NCI-H1694 treated with DMSO at 0.1 percent for 48 hours (cell line): Measurements from ENCODE around the gene AGAP5.
A peak's percentile ranks its signal among the peaks of the same experiment; 100 is the strongest.
"Not testable (repeated sequence)": the region's sequence is repeated elsewhere in the genome, so short reads cannot be mapped to it uniquely, and the experiment has no call there.

ENCODE experiments used
- DNase-seq: peaks from one replicate; lab custom pipeline; 2025; lab: John Stamatoyannopoulos, UW

AGAP5 gene

DNA sequence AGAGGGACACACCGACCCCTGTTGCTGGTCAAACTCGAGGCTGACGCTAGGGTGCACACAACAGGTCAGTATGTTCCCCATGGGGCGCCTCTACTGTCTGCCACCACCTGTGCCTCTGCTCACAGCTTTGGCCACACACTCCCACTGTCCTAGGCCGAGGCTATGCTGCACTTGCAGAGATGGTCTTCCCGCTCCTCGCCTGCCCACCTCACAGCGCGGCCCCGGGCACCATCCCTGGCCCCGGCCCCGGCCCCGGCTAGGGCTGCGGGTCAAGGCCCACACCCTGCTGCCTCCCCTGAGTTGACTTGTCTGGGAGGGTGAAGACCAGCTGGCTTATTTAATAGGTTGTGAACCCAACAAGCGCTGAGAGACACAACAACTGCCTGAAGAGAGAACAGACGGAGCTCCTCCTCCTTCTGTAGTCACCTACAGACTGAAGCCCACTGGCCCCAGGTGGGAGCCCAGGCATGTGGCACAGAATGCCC lies at the start of gene AGAP5:
Gene AGAP5, minus strand, starts transcription at position 435 of the 485 bp plus-strand sequence. Its CDS starts 354 bp downstream, at position 81.
- DNase-seq = not testable (repeated sequence)

DNA sequence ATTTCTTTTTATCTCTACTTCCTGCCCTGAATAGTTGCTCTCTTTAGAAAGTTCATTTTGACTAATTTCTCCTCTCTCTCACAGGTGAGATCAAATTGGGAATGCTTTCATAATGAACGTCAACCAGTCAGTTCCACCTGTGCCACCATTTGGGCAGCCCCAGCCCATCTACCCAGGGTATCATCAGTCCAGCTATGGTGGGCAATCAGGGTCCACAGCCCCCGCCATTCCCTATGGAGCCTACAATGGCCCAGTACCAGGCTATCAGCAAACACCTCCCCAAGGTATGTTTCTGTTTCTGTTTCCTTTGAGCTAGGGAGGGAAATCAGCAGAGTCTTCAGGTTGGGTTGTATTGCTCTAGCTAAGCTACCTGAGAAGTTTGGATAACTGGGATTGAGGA lies 48.8 kb upstream of the AGAP5 start:
- no peak for DNase-seq

DNA sequence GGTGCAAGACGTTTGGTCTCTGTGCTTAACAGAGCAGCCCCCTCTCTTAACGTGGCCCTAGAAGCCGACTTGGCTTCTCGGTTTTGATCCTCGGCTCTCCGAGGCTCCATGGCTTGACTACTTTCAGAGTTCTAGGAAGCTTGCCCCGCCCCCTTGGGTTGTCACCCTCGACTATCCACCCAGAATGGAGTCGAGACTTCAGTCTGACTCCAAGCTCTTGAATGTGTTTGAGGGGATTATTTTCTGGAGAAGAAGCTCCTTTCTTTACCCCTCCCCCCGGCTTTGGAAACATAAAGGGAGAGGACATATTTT lies 46.7 kb upstream of the AGAP5 start:
- DNase-seq = no peak

DNA sequence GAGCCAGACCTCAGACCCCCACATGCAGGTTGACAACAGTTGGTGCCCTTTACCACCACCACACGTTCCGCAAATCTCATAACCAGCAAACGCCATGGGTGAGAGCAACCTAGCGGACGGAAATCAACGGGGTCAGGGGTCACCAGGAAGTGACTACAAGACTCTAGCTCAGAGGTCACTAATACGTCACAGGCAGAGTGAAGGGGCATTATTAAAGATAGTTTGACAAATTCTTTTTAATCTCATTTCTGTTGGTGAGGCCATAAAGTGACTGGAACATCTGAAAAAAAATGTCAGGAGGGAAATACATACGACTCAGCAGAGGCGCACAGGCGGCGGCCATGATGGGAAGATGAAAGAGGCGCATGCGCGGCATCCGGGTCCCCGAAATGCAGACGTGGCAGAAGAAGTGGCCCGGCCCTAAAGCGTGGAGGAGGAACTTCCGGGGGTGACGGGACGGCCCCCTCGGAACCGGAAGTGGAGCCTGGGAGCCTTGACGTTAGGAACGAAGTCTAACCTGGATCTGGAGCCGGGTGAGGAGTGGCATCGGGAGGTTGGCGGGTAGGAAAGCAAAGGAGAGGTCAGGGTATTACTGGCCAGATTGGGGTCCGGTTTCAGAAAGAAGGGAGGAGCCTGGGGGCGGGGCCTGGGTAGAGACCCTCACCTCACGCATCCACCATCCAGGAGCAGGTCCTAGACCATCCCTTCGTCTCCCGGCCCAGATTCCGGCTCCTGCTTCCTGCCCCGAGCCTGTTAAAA lies 46.2 kb upstream of the AGAP5 start, which contains the start of gene SEC24C:
Gene SEC24C, plus strand, starts transcription at position 468 of the 759 bp plus-strand sequence. CDS start 2,461 bp downstream, outside the sequence.
- DNase-seq = peak; percentile 93

- no peak for DNase-seq
These were observed 45.5 kb upstream of the AGAP5 start for GRCh38 chr10:73743327-73743904.

DNA sequence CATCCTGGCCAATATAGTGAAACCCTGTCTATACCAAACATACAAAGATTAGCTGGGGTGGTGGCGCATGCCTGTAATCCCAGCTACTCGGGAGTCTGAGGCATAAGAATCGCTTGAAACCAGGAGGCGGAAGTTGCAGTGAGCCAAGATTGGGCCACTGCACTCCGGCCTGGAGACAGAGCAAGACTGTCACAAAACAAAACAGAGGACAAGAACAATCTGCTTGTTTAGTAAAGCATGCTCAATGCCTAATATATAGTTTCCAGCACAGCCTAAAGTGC lies 44.5 kb upstream of the AGAP5 start:
- DNase-seq = no peak

DNA sequence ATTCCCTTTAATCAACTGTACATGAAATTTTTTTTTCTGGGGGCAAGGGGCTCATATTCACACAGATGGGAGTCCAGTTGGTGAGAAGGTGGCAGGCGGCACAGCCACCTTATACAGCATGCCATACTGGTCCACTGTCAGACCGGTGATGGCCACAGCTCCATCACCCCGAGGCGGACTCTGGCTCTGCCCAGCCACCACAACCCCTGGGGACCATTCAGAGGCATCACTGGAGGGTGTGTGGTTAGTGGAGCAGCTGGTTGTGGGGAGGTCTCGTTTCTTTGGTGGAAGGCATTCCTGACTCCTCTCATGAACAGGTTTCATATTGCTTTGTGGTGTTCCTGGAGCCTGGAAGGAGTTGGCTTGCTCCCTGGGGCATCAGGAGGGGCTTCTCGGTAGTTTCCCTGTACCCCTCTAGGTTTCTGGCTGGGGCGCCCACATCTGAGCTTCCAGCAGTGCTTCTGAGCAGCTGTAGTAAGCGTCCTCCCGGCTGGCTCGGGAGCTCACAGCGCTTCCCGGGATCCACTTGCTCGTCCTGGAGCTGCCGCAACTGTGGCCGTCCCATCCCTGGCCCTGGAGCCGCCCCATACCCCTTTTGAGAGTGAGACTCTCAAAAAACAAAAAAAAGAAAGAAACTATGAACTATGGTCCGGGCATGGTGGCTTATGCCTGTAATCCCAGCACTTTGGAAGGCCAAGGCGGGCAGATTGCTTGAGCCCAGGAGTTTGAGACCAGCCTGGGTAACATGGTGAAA lies 42.8 kb upstream of the AGAP5 start:
- DNase-seq = not testable (repeated sequence)

DNA sequence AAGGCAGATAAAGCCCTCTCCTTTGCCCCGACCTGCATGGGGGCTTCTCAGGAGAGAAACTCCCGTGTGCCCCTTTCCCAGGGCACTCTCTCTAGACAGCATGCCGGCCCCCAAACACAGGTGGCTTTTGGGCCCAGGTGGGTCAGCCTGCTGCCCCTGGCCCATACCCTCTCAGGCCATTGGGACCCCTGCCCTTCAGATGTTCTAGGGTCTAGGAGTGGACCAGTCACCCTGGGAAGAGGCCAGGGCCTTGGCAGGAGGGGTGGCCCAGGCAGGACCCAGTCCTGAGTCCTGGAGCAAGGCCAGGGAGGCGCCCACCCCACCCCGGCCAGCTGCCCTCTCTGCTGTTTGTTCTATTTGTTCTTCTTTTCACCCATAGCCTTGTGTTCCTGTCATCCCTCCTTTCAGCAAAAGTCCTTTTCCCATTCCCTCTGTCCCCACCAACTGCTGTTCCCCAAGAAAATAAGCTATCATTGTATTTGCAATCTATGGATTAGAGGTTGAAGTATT lies 36.9 kb upstream of the AGAP5 start:
- DNase-seq = no peak

DNA sequence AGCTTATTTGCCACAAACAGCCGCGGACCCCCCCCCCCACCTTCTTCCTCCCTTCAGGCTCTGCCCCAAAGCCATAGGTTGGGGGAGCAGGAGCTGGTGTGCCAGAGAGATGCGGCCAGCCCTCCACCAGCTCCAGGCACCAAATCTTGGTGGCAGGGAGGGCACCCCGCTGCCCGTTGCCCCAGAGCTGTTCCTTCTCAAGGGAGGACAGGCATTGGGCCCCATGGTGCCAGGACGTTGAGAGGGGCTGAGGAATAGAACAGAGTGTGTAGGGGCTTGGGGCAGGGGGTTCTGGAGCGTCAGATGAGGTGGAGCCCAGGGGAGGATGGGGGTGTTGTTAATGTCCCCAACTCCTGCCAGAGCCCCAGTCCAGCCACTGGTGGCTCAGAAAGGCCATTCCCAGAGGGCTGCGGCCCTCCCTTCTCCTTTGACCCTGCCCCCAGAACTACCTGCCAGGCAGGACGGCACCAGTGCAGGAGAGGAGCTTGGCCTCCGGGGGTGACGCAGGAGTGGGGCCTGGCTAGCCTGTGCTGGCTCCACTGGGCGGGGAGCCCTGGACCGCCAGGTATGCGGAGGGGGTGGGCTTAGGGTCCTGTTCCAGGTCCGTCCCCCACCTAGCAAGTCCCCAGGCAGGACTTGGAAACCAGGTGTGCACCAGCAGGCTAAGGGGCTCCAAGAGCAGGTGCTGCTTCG lies 36.3 kb upstream of the AGAP5 start:
- DNase-seq = no peak

- no peak for DNase-seq
These were observed 35.2 kb upstream of the AGAP5 start for GRCh38 chr10:73732931-73733623.

- DNase-seq = no peak
These were observed 34.5 kb upstream of the AGAP5 start for GRCh38 chr10:73732426-73732825.

GRCh38 chr10:73731588-73732375 lies 33.9 kb upstream of the AGAP5 start:
- DNase-seq = no peak

DNA sequence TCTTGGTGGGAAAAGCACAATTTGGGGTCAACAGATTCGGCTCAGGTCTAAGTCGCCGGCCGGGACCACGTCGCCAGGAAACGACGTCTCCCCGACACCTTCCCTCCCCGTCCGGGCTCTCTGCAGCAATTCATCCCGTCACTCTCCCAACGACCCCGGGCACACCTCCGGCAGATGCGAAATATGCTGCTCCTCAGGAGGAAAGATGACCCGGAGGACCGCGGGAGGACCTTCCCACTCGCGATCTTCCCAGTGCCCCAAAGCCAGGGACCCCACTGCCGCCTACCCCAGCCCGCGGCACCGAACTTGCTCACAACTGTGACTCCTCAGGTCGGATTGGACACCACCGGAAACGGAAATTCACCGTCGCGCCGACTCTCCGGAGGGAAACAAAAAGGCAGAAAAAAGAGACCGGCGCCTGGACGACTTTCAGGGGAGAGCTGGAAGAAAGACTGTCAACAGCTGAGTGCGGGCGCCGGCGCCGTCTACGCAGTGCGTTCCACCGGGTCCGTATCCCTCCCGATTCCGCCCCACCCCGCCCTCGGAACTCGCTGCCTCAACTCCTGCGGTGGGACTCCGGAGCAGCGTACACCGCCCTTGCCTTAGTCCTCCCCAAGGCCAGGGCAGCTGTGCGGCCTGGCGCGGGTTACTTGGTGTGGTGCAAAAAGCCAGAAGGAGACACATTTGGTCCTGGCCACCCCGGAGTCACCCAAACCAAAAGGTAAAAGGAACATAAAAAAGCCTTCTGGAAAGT lies 32.4 kb upstream of the AGAP5 start:
- peak; percentile 75 for DNase-seq

DNA sequence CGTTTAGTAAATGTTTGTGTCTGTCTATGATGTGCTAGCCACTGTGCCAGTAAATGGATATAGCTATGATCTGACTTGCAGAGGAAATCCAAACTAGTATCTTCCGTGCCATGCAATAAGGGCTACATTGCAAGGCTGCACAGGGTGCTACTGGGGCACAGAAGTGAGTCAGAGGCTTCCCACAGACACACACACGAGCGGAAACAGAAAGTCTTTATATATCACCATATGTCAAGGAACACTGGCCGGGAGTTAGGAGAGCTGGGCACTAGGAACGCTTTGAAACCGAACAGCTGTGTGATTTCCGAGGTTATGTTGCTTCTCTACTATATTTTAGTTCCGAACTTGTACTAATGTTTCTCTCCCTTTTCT lies 31.9 kb upstream of the AGAP5 start:
- DNase-seq = not testable (repeated sequence)

DNA sequence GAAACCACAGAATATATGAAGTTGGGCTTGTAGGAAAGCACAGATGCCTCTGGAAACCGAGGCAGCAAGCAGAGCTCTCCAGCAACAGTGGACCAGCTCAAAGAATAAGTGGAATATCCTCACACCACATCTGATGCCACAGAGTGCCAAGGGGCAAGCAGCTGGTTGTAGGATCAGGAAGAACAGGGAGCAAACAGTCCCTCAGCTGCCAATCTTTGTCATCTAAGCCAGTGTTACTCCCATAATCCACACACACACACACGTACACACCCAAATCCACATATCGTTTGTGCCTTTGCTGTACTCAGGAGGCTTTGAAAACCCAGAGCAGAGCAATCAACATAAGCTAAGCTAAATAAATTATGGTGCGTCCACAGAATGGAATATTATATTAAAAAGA lies 25.6 kb upstream of the AGAP5 start:
- no peak for DNase-seq

- not testable (repeated sequence) for DNase-seq
These were observed 22.7 kb upstream of the AGAP5 start for GRCh38 chr10:73720561-73720960.

DNA sequence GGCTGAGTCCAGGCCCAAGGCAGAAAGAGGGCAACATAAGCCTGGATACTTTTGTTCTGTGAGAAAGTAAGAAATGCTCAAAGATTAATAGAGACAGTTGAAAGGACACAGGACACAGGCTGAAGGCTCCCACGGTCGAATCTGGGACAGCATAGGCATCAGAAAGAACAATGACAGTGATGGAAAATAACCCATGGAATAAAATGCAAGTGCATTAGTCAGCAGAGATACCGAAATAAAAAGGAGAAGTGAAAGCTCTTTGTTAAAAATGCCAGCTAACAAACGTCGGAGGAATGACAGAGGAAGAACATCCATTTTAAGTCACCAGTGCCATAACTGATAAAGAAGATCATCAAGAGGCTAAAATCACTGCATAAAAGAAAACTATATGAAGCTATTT lies 19.6 kb upstream of the AGAP5 start:
- DNase-seq = no peak

DNA sequence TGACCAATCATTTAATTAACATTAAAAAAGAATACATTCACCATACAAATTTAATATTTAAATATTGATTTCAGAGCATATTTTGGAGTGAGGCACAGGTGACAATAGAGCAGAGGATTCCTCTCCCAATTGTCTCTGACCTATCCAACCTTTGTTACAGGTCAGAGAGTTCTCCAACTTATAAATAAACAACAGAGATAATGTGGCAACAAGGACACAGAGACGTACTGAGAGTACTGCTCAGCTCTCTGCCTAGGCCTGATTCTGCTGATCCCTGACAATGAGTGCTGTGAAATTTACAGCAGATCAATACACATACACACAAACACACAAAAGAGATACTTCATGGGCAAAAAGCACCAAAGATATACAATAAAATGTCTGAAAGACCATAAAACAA lies 18.3 kb upstream of the AGAP5 start:
- no peak for DNase-seq

DNA sequence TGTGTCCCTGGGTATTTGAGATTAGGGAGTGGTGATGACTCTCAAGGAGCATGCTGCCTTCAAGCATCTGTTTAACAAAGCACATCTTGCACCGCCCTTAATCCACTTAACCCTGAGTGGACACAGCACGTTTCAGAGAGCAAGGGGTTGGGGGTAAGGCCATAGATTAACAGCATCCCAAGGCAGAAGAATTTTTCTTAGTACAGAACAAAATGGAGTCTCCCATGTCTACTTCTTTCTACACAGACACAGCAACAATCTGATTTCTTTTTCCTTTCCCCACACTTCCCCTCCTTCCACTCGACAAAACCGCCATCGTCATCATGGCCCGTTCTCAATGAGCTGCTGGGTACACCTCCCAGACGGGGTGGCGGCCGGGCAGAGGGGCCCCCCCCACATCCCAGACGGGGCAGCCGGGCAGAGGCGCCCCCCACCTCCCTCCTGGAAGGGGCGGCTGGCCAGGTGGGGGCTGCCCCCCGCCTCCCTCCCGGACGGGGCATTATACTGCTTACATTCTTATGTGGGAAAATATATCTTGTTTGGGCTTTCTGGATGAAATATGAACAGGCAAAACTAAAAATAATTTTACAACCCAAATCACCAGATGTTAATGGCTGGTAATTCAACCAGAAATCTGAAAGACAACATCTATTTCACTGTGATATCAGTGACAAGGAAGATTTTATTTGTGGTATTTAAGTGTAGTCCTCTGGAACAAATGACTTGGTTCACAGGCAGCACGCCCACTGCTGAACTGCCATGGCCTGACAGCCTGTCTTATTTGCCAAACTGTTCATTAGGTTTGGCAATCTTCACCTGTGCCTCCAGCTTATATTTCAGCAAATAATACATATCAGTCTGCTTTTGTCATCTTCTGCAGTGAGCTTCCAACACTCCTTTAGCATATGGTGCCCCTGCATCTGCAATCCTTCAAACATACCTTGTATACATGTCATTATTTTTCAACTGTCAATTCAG lies 17.6 kb upstream of the AGAP5 start:
- not testable (repeated sequence) for DNase-seq
